ENCODE results near the gene TMCO4. TPM values are rescaled to one million over a fixed set of nuclear protein-coding genes. Genes with fewer than 3 reads are reported as not detected.

The TMCO4 gene
- total RNA-seq, 1 donor from 2014 or later: 1.8 TPM

DNA sequence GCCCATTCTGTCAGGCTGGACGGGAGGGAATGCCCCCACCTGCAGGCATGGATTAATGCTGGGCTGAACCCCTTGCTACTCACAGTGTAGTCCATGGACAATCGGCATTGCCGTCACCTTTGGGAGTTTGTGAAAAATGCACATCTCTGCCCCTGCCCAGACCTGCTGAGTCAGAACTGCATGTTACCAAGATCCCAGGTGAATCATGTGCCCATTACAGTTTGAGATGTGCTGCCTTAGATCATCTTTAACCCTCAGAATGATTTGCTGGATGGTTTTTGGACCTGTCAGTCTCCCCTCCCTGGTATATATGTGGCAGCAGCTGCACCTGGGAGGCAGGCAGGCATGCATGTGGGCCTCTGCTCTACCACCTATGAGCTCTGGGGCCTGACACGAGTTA is 120.0 kb downstream of the TMCO4 start:
- Mint-ChIP-seq H3K9me3 (ENCODE audit: unreplicated experiment) (peaks cover 2% of the 10 kb centered on the region), H3K4me1 (ENCODE audit: low read depth, unreplicated experiment) (peaks cover 4% of the 10 kb centered on the region), H3K27ac (ENCODE audit: unreplicated experiment) (no peak overlapping the region), H3K27me3 (ENCODE audit: low read depth, unreplicated experiment) (peaks cover 40% of the 10 kb centered on the region), H3K4me3 (ENCODE audit: unreplicated experiment) (no peak overlapping the region), H3K36me3 (ENCODE audit: low read depth, unreplicated experiment) (no peaks in the 10 kb centered on the region)
- H4K20me1 ChIP-seq (ENCODE audit: insufficient read depth, low read length): no peaks in the 10 kb centered on the region
- no peak overlapping the region for H3K9ac ChIP-seq (ENCODE audit: low read length)
- no peak for TF ChIP-seq EZH2 (IDR thresholded peaks at IDR 0.05; ENCODE audit: insufficient read depth, low read length)
- TF ChIP-seq, protein P1, sequence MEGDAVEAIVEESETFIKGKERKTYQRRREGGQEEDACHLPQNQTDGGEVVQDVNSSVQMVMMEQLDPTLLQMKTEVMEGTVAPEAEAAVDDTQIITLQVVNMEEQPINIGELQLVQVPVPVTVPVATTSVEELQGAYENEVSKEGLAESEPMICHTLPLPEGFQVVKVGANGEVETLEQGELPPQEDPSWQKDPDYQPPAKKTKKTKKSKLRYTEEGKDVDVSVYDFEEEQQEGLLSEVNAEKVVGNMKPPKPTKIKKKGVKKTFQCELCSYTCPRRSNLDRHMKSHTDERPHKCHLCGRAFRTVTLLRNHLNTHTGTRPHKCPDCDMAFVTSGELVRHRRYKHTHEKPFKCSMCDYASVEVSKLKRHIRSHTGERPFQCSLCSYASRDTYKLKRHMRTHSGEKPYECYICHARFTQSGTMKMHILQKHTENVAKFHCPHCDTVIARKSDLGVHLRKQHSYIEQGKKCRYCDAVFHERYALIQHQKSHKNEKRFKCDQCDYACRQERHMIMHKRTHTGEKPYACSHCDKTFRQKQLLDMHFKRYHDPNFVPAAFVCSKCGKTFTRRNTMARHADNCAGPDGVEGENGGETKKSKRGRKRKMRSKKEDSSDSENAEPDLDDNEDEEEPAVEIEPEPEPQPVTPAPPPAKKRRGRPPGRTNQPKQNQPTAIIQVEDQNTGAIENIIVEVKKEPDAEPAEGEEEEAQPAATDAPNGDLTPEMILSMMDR (IDR thresholded peaks at IDR 0.05; ENCODE audit: insufficient read depth, low read depth, low read length): no peak
- FAIRE-seq (no peak), DNase-seq (ENCODE audit: low read depth) (no peak)
- no peaks in the 10 kb centered on the region for H3K36me3 ChIP-seq (ENCODE audit: insufficient read depth, low read length)
- H3K4me2 ChIP-seq (ENCODE audit: low read length): no peak overlapping the region
- peaks cover 3% of the 10 kb centered on the region for H3K4me1 ChIP-seq (ENCODE audit: insufficient read depth, low read length)
- no peak overlapping the region for H2AFZ ChIP-seq (ENCODE audit: low read depth, low read length)
- H3K9me3 ChIP-seq (ENCODE audit: insufficient read depth, low read depth, low read length): no peaks in the 10 kb centered on the region
- no peak overlapping the region for H3K27ac ChIP-seq (ENCODE audit: low read depth, low read length)
- H3K27me3 ChIP-seq (ENCODE audit: insufficient read depth, low read length): peaks cover 5% of the 10 kb centered on the region
- H3K4me3 ChIP-seq (ENCODE audit: insufficient read depth, low read depth, low read length): no peak overlapping the region
- H3K79me2 ChIP-seq (ENCODE audit: insufficient read depth, low read length): no peaks in the 10 kb centered on the region

DNA sequence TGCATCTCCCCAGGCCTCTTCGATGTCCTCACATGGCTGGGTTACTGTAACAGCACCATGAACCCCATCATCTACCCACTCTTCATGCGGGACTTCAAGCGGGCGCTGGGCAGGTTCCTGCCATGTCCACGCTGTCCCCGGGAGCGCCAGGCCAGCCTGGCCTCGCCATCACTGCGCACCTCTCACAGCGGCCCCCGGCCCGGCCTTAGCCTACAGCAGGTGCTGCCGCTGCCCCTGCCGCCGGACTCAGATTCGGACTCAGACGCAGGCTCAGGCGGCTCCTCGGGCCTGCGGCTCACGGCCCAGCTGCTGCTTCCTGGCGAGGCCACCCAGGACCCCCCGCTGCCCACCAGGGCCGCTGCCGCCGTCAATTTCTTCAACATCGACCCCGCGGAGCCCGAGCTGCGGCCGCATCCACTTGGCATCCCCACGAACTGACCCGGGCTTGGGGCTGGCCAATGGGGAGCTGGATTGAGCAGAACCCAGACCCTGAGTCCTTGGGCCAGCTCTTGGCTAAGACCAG is 120.7 kb downstream of the TMCO4 start:
- no peaks in the 10 kb centered on the region for H3K9me3 ChIP-seq (ENCODE audit: insufficient read depth, low read depth, low read length)
- no peaks in the 10 kb centered on the region for H3K36me3 Mint-ChIP-seq (ENCODE audit: low read depth, unreplicated experiment)
- peaks cover 46% of the 10 kb centered on the region for H3K27me3 Mint-ChIP-seq (ENCODE audit: low read depth, unreplicated experiment)
- H3K36me3 ChIP-seq (ENCODE audit: insufficient read depth, low read length): no peaks in the 10 kb centered on the region
- H4K20me1 ChIP-seq (ENCODE audit: insufficient read depth, low read length): no peaks in the 10 kb centered on the region
- no peak overlapping the region for H3K4me3 Mint-ChIP-seq (ENCODE audit: unreplicated experiment)
- H3K27me3 ChIP-seq (ENCODE audit: insufficient read depth, low read length): peaks cover 5% of the 10 kb centered on the region
- H3K27ac ChIP-seq (ENCODE audit: low read depth, low read length): no peak overlapping the region
- peaks cover 2% of the 10 kb centered on the region for H3K9me3 Mint-ChIP-seq (ENCODE audit: unreplicated experiment)
- H3K4me1 ChIP-seq (ENCODE audit: insufficient read depth, low read length): peaks cover 3% of the 10 kb centered on the region
- FAIRE-seq (no peak), DNase-seq (ENCODE audit: low read depth) (no peak)
- H3K4me1 Mint-ChIP-seq (ENCODE audit: low read depth, unreplicated experiment): peaks cover 4% of the 10 kb centered on the region
- no peak overlapping the region for H3K4me3 ChIP-seq (ENCODE audit: insufficient read depth, low read depth, low read length)
- H3K9ac ChIP-seq (ENCODE audit: low read length): no peak overlapping the region
- no peaks in the 10 kb centered on the region for H3K79me2 ChIP-seq (ENCODE audit: insufficient read depth, low read length)
- no peak overlapping the region for H3K27ac Mint-ChIP-seq (ENCODE audit: unreplicated experiment)
- H3K4me2 ChIP-seq (ENCODE audit: low read length): no peak overlapping the region
- no peak overlapping the region for H2AFZ ChIP-seq (ENCODE audit: low read depth, low read length)
- TF ChIP-seq, protein P1 (IDR thresholded peaks at IDR 0.05; ENCODE audit: insufficient read depth, low read depth, low read length): no peak
- TF ChIP-seq EZH2 (IDR thresholded peaks at IDR 0.05; ENCODE audit: insufficient read depth, low read length): no peak

DNA sequence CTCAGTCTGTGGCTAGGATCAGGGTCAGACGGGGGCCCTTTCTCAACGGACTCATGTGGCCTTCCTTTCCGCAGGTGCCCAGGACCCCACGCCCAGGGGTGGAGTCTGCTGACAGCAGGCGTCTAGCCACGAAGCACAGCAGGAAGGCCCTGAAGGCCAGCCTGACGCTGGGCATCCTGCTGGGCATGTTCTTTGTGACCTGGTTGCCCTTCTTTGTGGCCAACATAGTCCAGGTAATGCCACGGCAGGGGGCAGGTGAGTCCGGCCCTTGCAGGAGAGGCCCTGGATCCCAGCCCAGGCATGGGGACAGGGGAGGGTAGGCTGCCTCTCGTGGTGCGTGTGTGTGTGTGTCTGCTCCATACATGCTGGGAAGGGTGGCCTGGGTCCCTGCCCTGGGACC is 121.2 kb downstream of the TMCO4 start:
- peaks cover 47% of the 10 kb centered on the region for H3K27me3 Mint-ChIP-seq (ENCODE audit: low read depth, unreplicated experiment)
- no peak for FAIRE-seq

More for the DNA sequence above, 121.2 kb downstream of the TMCO4 start:
- Mint-ChIP-seq H3K36me3 (ENCODE audit: low read depth, unreplicated experiment) (no peaks in the 10 kb centered on the region), H3K4me1 (ENCODE audit: low read depth, unreplicated experiment) (peaks cover 4% of the 10 kb centered on the region), H3K9me3 (ENCODE audit: unreplicated experiment) (peaks cover 2% of the 10 kb centered on the region), H3K4me3 (ENCODE audit: unreplicated experiment) (no peak overlapping the region), H3K27ac (ENCODE audit: unreplicated experiment) (no peak overlapping the region)
- no peaks in the 10 kb centered on the region for H3K79me2 ChIP-seq (ENCODE audit: insufficient read depth, low read length)
- H4K20me1 ChIP-seq (ENCODE audit: insufficient read depth, low read length): no peaks in the 10 kb centered on the region
- H3K4me2 ChIP-seq (ENCODE audit: low read length): no peak overlapping the region
- no peak overlapping the region for H3K9ac ChIP-seq (ENCODE audit: low read length)
- TF ChIP-seq, protein P1 (IDR thresholded peaks at IDR 0.05; ENCODE audit: insufficient read depth, low read depth, low read length): no peak
- no peak for TF ChIP-seq EZH2 (IDR thresholded peaks at IDR 0.05; ENCODE audit: insufficient read depth, low read length)
- no peak overlapping the region for H2AFZ ChIP-seq (ENCODE audit: low read depth, low read length)
- peaks cover 3% of the 10 kb centered on the region for H3K4me1 ChIP-seq (ENCODE audit: insufficient read depth, low read length)
- H3K27me3 ChIP-seq (ENCODE audit: insufficient read depth, low read length): peaks cover 5% of the 10 kb centered on the region
- DNase-seq (ENCODE audit: low read depth): no peak
- no peaks in the 10 kb centered on the region for H3K9me3 ChIP-seq (ENCODE audit: insufficient read depth, low read depth, low read length)
- no peaks in the 10 kb centered on the region for H3K36me3 ChIP-seq (ENCODE audit: insufficient read depth, low read length)
- H3K27ac ChIP-seq (ENCODE audit: low read depth, low read length): no peak overlapping the region
- no peak overlapping the region for H3K4me3 ChIP-seq (ENCODE audit: insufficient read depth, low read depth, low read length)
